MM.1S (cell line): ENCODE data around the gene EIF3C.
"Not testable (repeated sequence)": the region's sequence is repeated elsewhere in the genome, so short reads cannot be mapped to it uniquely, and the experiment has no call there.

ENCODE experiments used
- CTCF ChIP-seq: fragments of 300-600 bp; sonication (generic); IDR thresholded peaks from 2 replicates; pipeline ENCODE4 v1.5.1; 2016; ENCODE audit warnings: antibody characterized with exemption, low read length, mixed read lengths
- EZH2 ChIP-seq: fragments of 300-600 bp; sonication (generic); optimal IDR thresholded peaks from 2 replicates; pipeline ENCODE3; 2017; ENCODE audit warnings: low read depth, mild to moderate bottlenecking, antibody characterized with exemption, low read length, mixed read lengths
- EZH2phosphoT487 ChIP-seq: fragments of 300-600 bp; sonication (generic); IDR thresholded peaks from 2 replicates; pipeline ENCODE4 v1.6.1; 2018; ENCODE audit warnings: antibody characterized with exemption, low read length

GRCh38 chr16:28688327-28688952, 22.8 kb upstream of the EIF3C start:
- TF ChIP-seq CTCF, EZH2phosphoT487, EZH2: not testable (repeated sequence)
